ENCODE results near the gene FOXD4.
"Not testable (repeated sequence)": the region's sequence is repeated elsewhere in the genome, so short reads cannot be mapped to it uniquely, and the experiment has no call there.

FOXD4 gene

DNA sequence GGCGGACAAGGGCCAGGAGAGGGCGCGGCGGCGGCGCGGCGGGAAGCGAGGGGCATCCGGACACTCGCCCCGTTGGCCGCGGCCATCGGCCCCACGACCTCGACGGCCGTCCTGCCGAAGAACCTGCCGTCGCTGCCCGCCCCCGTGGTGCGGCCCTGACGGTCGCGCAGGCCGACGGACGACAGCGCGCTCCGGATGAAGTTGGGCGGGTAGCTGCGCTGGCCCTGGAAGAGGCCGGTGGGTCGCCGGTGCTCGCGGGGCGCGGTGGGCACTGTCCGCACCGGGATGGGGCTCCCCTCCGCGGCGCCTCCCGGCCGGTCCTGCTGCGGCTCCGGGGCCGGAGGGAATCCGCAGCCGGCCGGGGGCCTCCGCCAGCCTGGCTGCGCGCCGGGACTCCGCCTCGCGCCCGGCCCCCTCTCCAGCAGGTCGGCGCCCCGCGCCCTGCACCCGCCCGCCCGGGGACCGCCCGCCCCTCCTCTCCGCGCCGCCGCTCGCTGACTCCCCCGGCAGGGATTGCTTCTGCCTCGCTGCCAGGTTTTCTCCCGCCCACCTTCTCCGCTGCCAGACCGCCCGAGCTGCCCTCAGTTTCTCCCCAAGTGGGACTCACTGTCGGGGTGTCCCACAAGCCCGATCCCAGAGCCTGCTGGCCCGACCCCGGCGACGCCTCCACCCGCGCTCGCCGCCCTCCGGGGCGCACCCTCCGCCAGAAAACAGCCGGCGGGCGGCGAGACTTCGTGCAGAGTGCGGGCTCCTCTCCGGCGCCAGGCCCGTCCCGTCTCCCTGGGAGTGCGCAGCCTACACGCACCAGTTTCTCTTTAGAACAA lies 44.9 kb downstream of the FOXD4 start:
- H3K27ac ChIP-seq (ENCODE audit: insufficient read depth, low read length, poor library complexity, severe bottlenecking); H3K4me1 ChIP-seq (ENCODE audit: control insufficient read depth, insufficient read depth, low read length, poor library complexity, severe bottlenecking); DNase-seq; H3K36me3 ChIP-seq (ENCODE audit: control insufficient read depth, insufficient read depth, low read length); H3K27me3 ChIP-seq (replicated peaks; ENCODE audit: control insufficient read depth, insufficient read depth, low read length, poor library complexity, severe bottlenecking); H3K9me3 ChIP-seq (ENCODE audit: control insufficient read depth, low read length): not testable (repeated sequence)
- H3K4me3 ChIP-seq (ENCODE audit: insufficient read depth, low read depth, low read length, poor library complexity, severe bottlenecking): peak overlapping the region; percentile 50

Data from effector memory CD4-positive, alpha-beta T cell (primary cell).